GM18517 (cell line): ENCODE measurements around the gene AIFM3.
"Not testable (repeated sequence)": the region's sequence is repeated elsewhere in the genome, so short reads cannot be mapped to it uniquely, and the experiment has no call there.

Source experiments
- ATAC-seq: cut with Tn5 transposase; IDR thresholded peaks from one replicate; pipeline ENCODE4 v1.9.1; 2021; ENCODE audit warnings: mild to moderate bottlenecking, moderate library complexity; ENCODE audit not compliant: unreplicated experiment

Gene AIFM3

GRCh38 chr22:20966883-20967696, at the start of gene AIFM3:
Gene AIFM3 (plus strand): TSS chr22:20967255. CDS start chr22:20967945, 690 bp downstream.
- ATAC-seq: no peak

- no peak for ATAC-seq
These were observed 48.3 kb upstream of the AIFM3 start for GRCh38 chr22:20918663-20919218.

- no peak for ATAC-seq
These were observed 47.3 kb upstream of the AIFM3 start for GRCh38 chr22:20919718-20920117.

GRCh38 chr22:20920881-20921203, 46.2 kb upstream of the AIFM3 start:
- no peak for ATAC-seq

- ATAC-seq: no peak
These were observed 44.8 kb upstream of the AIFM3 start for GRCh38 chr22:20922141-20922751.

GRCh38 chr22:20926243-20926642, 40.8 kb upstream of the AIFM3 start:
- no peak for ATAC-seq

- ATAC-seq: no peak
These were observed 39.0 kb upstream of the AIFM3 start for GRCh38 chr22:20927940-20928572.

GRCh38 chr22:20928573-20928967, 38.5 kb upstream of the AIFM3 start:
- ATAC-seq: no peak

- ATAC-seq: no peak
These were observed 37.1 kb upstream of the AIFM3 start for GRCh38 chr22:20930004-20930403.

- ATAC-seq: not testable (repeated sequence)
These were observed 36.6 kb upstream of the AIFM3 start for GRCh38 chr22:20930435-20930834.

GRCh38 chr22:20931126-20931654, 35.9 kb upstream of the AIFM3 start:
- ATAC-seq: no peak

GRCh38 chr22:20933910-20934309, 33.1 kb upstream of the AIFM3 start:
- no peak for ATAC-seq

- not testable (repeated sequence) for ATAC-seq
These were observed 32.0 kb upstream of the AIFM3 start for GRCh38 chr22:20935049-20935448.

- not testable (repeated sequence) for ATAC-seq
These were observed 31.1 kb upstream of the AIFM3 start for GRCh38 chr22:20935780-20936539.

GRCh38 chr22:20937031-20937793, 29.8 kb upstream of the AIFM3 start:
- ATAC-seq: no peak

GRCh38 chr22:20937794-20938671, 29.0 kb upstream of the AIFM3 start:
- ATAC-seq: no peak

- ATAC-seq: not testable (repeated sequence)
These were observed 27.4 kb upstream of the AIFM3 start for GRCh38 chr22:20939457-20940185.

GRCh38 chr22:20940186-20940651, 26.8 kb upstream of the AIFM3 start:
- no peak for ATAC-seq
